Measurements from ENCODE around the gene CWC22.

GRCh38 chr2:180003559-180003958 lies 3.5 kb downstream of the CWC22 start:
- TF ChIP-seq CTCF (conservative IDR thresholded peaks at IDR 0.05; ENCODE audit: low read depth, low read length) (no peak), EZH2 (IDR thresholded peaks at IDR 0.05; ENCODE audit: low read length, unreplicated experiment) (no peak)

Data from PC-3 (cell line).